Activated naive CD4-positive, alpha-beta T cell treated with anti-CD3 and anti-CD28 coated beads, Interleukin-2, amount 50 U/mL, for 24 hours (primary cell): ENCODE results near the gene ATG7.
"Not testable (repeated sequence)": the region's sequence is repeated elsewhere in the genome, so short reads cannot be mapped to it uniquely, and the experiment has no call there.

Experiments used
- H3K27ac Mint-ChIP-seq: one replicate; pipeline ENCODE4 v1.8.0; 2021; ENCODE audit warnings: mild to moderate bottlenecking, mixed read lengths
- H3K27me3 Mint-ChIP-seq: one replicate; pipeline ENCODE4 v1.8.0; 2021; ENCODE audit warnings: mixed read lengths
- H3K36me3 Mint-ChIP-seq: one replicate; pipeline ENCODE4 v1.8.0; 2021; ENCODE audit warnings: mixed read lengths
- H3K4me1 Mint-ChIP-seq: one replicate; pipeline ENCODE4 v1.8.0; 2021; ENCODE audit warnings: mixed read lengths
- H3K4me3 Mint-ChIP-seq: one replicate; pipeline ENCODE4 v1.8.0; 2021; ENCODE audit warnings: mild to moderate bottlenecking, mixed read lengths
- H3K9me3 Mint-ChIP-seq: one replicate; pipeline ENCODE4 v1.8.0; 2021; ENCODE audit warnings: mixed read lengths

The ATG7 gene

GRCh38 chr3:11457135-11457534 lies 184.9 kb downstream of the ATG7 start:
- Mint-ChIP-seq H3K27me3 (no peaks in the 10 kb centered on the region), H3K9me3 (no peaks in the 10 kb centered on the region), H3K4me3 (no peak overlapping the region), H3K36me3 (peaks cover 6% of the 10 kb centered on the region), H3K27ac (no peak overlapping the region), H3K4me1 (no peaks in the 10 kb centered on the region)

- no peaks in the 10 kb centered on the region for H3K9me3 Mint-ChIP-seq
- no peaks in the 10 kb centered on the region for H3K4me1 Mint-ChIP-seq
- H3K4me3 Mint-ChIP-seq, result no peak overlapping the region
- no peak overlapping the region for H3K27ac Mint-ChIP-seq
- no peaks in the 10 kb centered on the region for H3K27me3 Mint-ChIP-seq
- peaks cover 9% of the 10 kb centered on the region for H3K36me3 Mint-ChIP-seq
These were observed 187.1 kb downstream of the ATG7 start for GRCh38 chr3:11459186-11459824.

- no peaks in the 10 kb centered on the region for H3K27me3 Mint-ChIP-seq
- no peaks in the 10 kb centered on the region for H3K9me3 Mint-ChIP-seq
- H3K27ac Mint-ChIP-seq, result no peak overlapping the region
- H3K4me1 Mint-ChIP-seq, result no peaks in the 10 kb centered on the region
- no peak overlapping the region for H3K4me3 Mint-ChIP-seq
- peaks cover 7% of the 10 kb centered on the region for H3K36me3 Mint-ChIP-seq
These were observed 189.0 kb downstream of the ATG7 start for GRCh38 chr3:11461226-11461625.

- H3K4me1 Mint-ChIP-seq, H3K9me3 Mint-ChIP-seq, H3K4me3 Mint-ChIP-seq, H3K27me3 Mint-ChIP-seq, H3K27ac Mint-ChIP-seq, H3K36me3 Mint-ChIP-seq: not testable (repeated sequence)
These were observed 190.5 kb downstream of the ATG7 start for GRCh38 chr3:11462673-11463072.

- Mint-ChIP-seq H3K4me3 (no peak overlapping the region), H3K27me3 (no peaks in the 10 kb centered on the region), H3K27ac (no peak overlapping the region), H3K9me3 (no peaks in the 10 kb centered on the region), H3K4me1 (no peaks in the 10 kb centered on the region), H3K36me3 (peaks cover 6% of the 10 kb centered on the region)
These were observed 191.4 kb downstream of the ATG7 start for GRCh38 chr3:11463591-11463990.

GRCh38 chr3:11464356-11464755 lies 192.2 kb downstream of the ATG7 start:
- H3K27ac Mint-ChIP-seq, result no peak overlapping the region
- H3K27me3 Mint-ChIP-seq, result no peaks in the 10 kb centered on the region
- H3K4me1 Mint-ChIP-seq, result no peaks in the 10 kb centered on the region
- H3K9me3 Mint-ChIP-seq, result no peaks in the 10 kb centered on the region
- H3K36me3 Mint-ChIP-seq, result peaks cover 6% of the 10 kb centered on the region
- H3K4me3 Mint-ChIP-seq, result no peak overlapping the region

GRCh38 chr3:11465744-11466616 lies 193.8 kb downstream of the ATG7 start:
- Mint-ChIP-seq H3K4me3 (no peak overlapping the region), H3K9me3 (no peaks in the 10 kb centered on the region), H3K36me3 (peaks cover 6% of the 10 kb centered on the region), H3K27me3 (no peaks in the 10 kb centered on the region), H3K27ac (no peak overlapping the region), H3K4me1 (no peaks in the 10 kb centered on the region)

- Mint-ChIP-seq H3K27ac (no peak overlapping the region), H3K4me3 (no peak overlapping the region), H3K9me3 (no peaks in the 10 kb centered on the region), H3K27me3 (no peaks in the 10 kb centered on the region), H3K4me1 (no peaks in the 10 kb centered on the region), H3K36me3 (peaks cover 4% of the 10 kb centered on the region)
These were observed 195.7 kb downstream of the ATG7 start for GRCh38 chr3:11467875-11468274.

GRCh38 chr3:11470031-11470853 lies 198.0 kb downstream of the ATG7 start:
- Mint-ChIP-seq H3K4me3 (no peak overlapping the region), H3K27me3 (no peaks in the 10 kb centered on the region), H3K27ac (no peak overlapping the region), H3K36me3 (peaks cover 2% of the 10 kb centered on the region), H3K4me1 (no peaks in the 10 kb centered on the region), H3K9me3 (no peaks in the 10 kb centered on the region)

GRCh38 chr3:11475324-11475723 lies 203.1 kb downstream of the ATG7 start:
- no peaks in the 10 kb centered on the region for H3K27me3 Mint-ChIP-seq
- H3K4me1 Mint-ChIP-seq, result no peaks in the 10 kb centered on the region
- peaks cover 5% of the 10 kb centered on the region for H3K36me3 Mint-ChIP-seq
- H3K27ac Mint-ChIP-seq, result no peak overlapping the region
- H3K4me3 Mint-ChIP-seq, result no peak overlapping the region
- H3K9me3 Mint-ChIP-seq, result no peaks in the 10 kb centered on the region

GRCh38 chr3:11476735-11477144 lies 204.5 kb downstream of the ATG7 start:
- Mint-ChIP-seq H3K36me3 (peaks cover 5% of the 10 kb centered on the region), H3K4me3 (no peak overlapping the region), H3K27me3 (no peaks in the 10 kb centered on the region), H3K9me3 (no peaks in the 10 kb centered on the region), H3K4me1 (no peaks in the 10 kb centered on the region), H3K27ac (no peak overlapping the region)

- Mint-ChIP-seq H3K4me3 (no peak overlapping the region), H3K27me3 (no peaks in the 10 kb centered on the region), H3K36me3 (peaks cover 5% of the 10 kb centered on the region), H3K27ac (no peak overlapping the region), H3K4me1 (no peaks in the 10 kb centered on the region), H3K9me3 (no peaks in the 10 kb centered on the region)
These were observed 205.3 kb downstream of the ATG7 start for GRCh38 chr3:11477407-11477911.

DNA sequence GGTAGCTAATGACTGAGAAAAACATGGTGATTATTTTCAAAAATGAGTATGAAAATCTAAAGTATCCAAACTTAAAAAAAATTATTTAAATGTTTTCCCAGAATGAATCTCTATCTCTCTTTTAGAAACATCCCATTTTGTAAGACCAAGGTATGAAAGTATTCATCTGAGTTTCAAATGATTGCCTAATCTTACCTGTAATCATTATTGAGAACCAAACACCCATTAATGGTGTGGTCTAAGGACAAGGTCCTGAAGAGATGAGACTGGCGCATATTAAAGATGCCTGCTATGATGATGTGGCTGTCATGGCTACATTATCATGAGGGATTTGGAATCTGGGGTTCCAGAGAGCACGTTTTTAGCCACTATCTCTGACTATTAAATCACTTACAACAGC lies 206.0 kb downstream of the ATG7 start:
- no peaks in the 10 kb centered on the region for H3K27me3 Mint-ChIP-seq
- H3K36me3 Mint-ChIP-seq, result peaks cover 5% of the 10 kb centered on the region
- no peaks in the 10 kb centered on the region for H3K4me1 Mint-ChIP-seq
- H3K9me3 Mint-ChIP-seq, result no peaks in the 10 kb centered on the region
- H3K4me3 Mint-ChIP-seq, result no peak overlapping the region
- H3K27ac Mint-ChIP-seq, result no peak overlapping the region

- Mint-ChIP-seq H3K4me1 (no peaks in the 10 kb centered on the region), H3K9me3 (no peaks in the 10 kb centered on the region), H3K27me3 (no peaks in the 10 kb centered on the region), H3K27ac (no peak overlapping the region), H3K36me3 (peaks cover 10% of the 10 kb centered on the region), H3K4me3 (no peak overlapping the region)
These were observed 207.0 kb downstream of the ATG7 start for GRCh38 chr3:11479221-11479620.

GRCh38 chr3:11480663-11481298 lies 208.6 kb downstream of the ATG7 start:
- Mint-ChIP-seq H3K27ac (no peak overlapping the region), H3K36me3 (peaks cover 10% of the 10 kb centered on the region), H3K27me3 (no peaks in the 10 kb centered on the region), H3K9me3 (no peaks in the 10 kb centered on the region), H3K4me1 (no peaks in the 10 kb centered on the region), H3K4me3 (no peak overlapping the region)
